ENCODE measurements around the gene GRID2. TPM values are rescaled to one million over a fixed set of nuclear protein-coding genes. Genes with fewer than 3 reads are reported as not detected.

GRID2 gene
- total and polyA plus RNA-seq, 2 of the 4 experiments (the other 2 are of a cell fraction), result under 0.01 TPM; not detected in 1

- Histone ChIP-seq H2BK15ac (ENCODE audit: low read depth, low read length) (no peak overlapping the region), H3K79me1 (ENCODE audit: low read depth in 1 of 2, low read length in 2 of 2) (no peaks in the 10 kb centered on the region), H3K36me3 (ENCODE audit: control insufficient read depth, insufficient read depth, low read length) (no peaks in the 10 kb centered on the region), H4K8ac (ENCODE audit: low read depth in 2 of 2, low read length in 2 of 2) (no peak overlapping the region), H4K20me1 (ENCODE audit: insufficient read depth, low read length) (no peaks in the 10 kb centered on the region), H3K18ac (ENCODE audit: low read depth, low read length) (no peak overlapping the region), H3K56ac (ENCODE audit: extremely low read depth, insufficient read depth, low read length) (no peak overlapping the region), H2BK5ac (ENCODE audit: low read depth, low read length, poor library complexity, severe bottlenecking) (no peak overlapping the region), H3K4me1 (ENCODE audit: control insufficient read depth, insufficient read depth, low read length) (no peaks in the 10 kb centered on the region), H3K9ac (ENCODE audit: low read depth, low read length) (no peak overlapping the region), H4K91ac (ENCODE audit: insufficient read depth, low read depth, low read length) (no peak overlapping the region), H2AK9ac (replicated peaks; ENCODE audit: low read depth, low read length, poor library complexity) (no peak overlapping the region), H2AFZ (replicated peaks; ENCODE audit: low read length, poor library complexity) (no peak overlapping the region), H3K9me1 (ENCODE audit: insufficient read depth, low read length) (no peaks in the 10 kb centered on the region), H3K23ac (ENCODE audit: low read depth, low read length) (no peak overlapping the region), H2BK120ac (ENCODE audit: low read depth, low read length) (no peak overlapping the region), H4K5ac (ENCODE audit: low read depth, low read length) (no peak overlapping the region), H3K4me3 (ENCODE audit: insufficient read depth, low read depth, low read length) (no peak overlapping the region), H2AK5ac (ENCODE audit: low read depth, low read length) (no peak overlapping the region), H3K14ac (replicated peaks; ENCODE audit: low read depth, low read length) (no peak overlapping the region), H3K27ac (ENCODE audit: insufficient read depth, low read length) (no peak overlapping the region), H3K27me3 (ENCODE audit: control insufficient read depth, insufficient read depth, low read length) (no peaks in the 10 kb centered on the region), H3K4ac (ENCODE audit: low read depth, low read length) (no peak overlapping the region), H3K9me3 (ENCODE audit: control insufficient read depth, insufficient read depth, low read length) (no peaks in the 10 kb centered on the region), H3K4me2 (ENCODE audit: low read depth, low read length) (no peak overlapping the region), H2BK20ac (ENCODE audit: low read depth, low read length) (no peak overlapping the region)
- intact Hi-C loops (cut with micrococcal nuclease) (no loop called here), in situ Hi-C loops (cut with MboI; ENCODE audit: low sequenced_read_pairs) (no loop called here), dilution Hi-C loops (cut with HindIII; ENCODE audit: low sequenced_read_pairs, unreplicated experiment) (no loop called here)
- BruUV-seq (replicated peaks), result no TSS peak
- POLR2A ChIA-PET (ENCODE audit: unreplicated experiment), result no interaction called here
- whole genome bisulfite sequencing, 2 experiments (ENCODE audit: extremely low coverage in 2 of 2, insufficient read length in 1 of 2), result no CpG with 5 or more reads among the region's 2 CpGs
- ATAC-seq (ENCODE audit: low read depth) (no peak), DNase-seq (no peak)
- CTCF ChIA-PET, result no interaction called here
- TF ChIP-seq MXI1 (IDR thresholded peaks at IDR 0.05; ENCODE audit: borderline replicate concordance, low read depth, low read length), result no peak
- TF ChIP-seq BHLHE40 (IDR thresholded peaks at IDR 0.05; ENCODE audit: low read depth, low read length), result no peak
- TF ChIP-seq POLR2A (IDR thresholded peaks at IDR 0.05; ENCODE audit: low read depth, low read length), result no peak
- no peak for TF ChIP-seq SMC3 (IDR thresholded peaks at IDR 0.05; ENCODE audit: low read depth, low read length)
- no peak for TF ChIP-seq RFX5 (IDR thresholded peaks at IDR 0.05; ENCODE audit: low read depth, low read length)
- no peak for TF ChIP-seq CHD1 (IDR thresholded peaks at IDR 0.05; ENCODE audit: low read depth, low read length)
- TF ChIP-seq USF2 (IDR thresholded peaks at IDR 0.05; ENCODE audit: low read depth, low read length), result no peak
- TF ChIP-seq RAD21 (IDR thresholded peaks at IDR 0.05; ENCODE audit: low read length), result no peak
- TF ChIP-seq MAZ (IDR thresholded peaks at IDR 0.05; ENCODE audit: borderline replicate concordance, low read depth, low read length), result no peak
- no peak for TF ChIP-seq CTCF (conservative IDR thresholded peaks at IDR 0.05; ENCODE audit: low read depth, low read length)
- TF ChIP-seq ELK1 (IDR thresholded peaks at IDR 0.05; ENCODE audit: borderline replicate concordance, low read depth, low read length), result no peak
- no peak for TF ChIP-seq RCOR1 (IDR thresholded peaks at IDR 0.05; ENCODE audit: insufficient replicate concordance, low read length)
- no peak for TF ChIP-seq CEBPB (IDR thresholded peaks at IDR 0.05; ENCODE audit: low read depth, low read length)
- no peak for TF ChIP-seq FOS (IDR thresholded peaks at IDR 0.05; ENCODE audit: low read depth, low read length)
- TF ChIP-seq MAFK (IDR thresholded peaks at IDR 0.05; ENCODE audit: low read depth, low read length), result no peak
- no peak for TF ChIP-seq NFE2L2 (IDR thresholded peaks at IDR 0.05; ENCODE audit: low read depth, low read length)
Measured at GRCh38 chr4:93232883-93233282, 929.1 kb downstream of the GRID2 start.
